HFF-Myc (cell line): ENCODE data around the gene MAP3K7.

Experiments
- DNase-seq: peaks from one replicate; pipeline ENCODE4 v3.0.0-alpha.2; 2011; ENCODE audit warnings: low read depth; ENCODE audit errors: extremely low read depth
- H3K4me3 ChIP-seq: replicated peaks from 2 replicates; pipeline ENCODE4 v1.5.1; 2011; ENCODE audit warnings: low read depth, mild to moderate bottlenecking, control low read depth, low read length
- CTCF ChIP-seq: IDR thresholded peaks from 2 replicates; pipeline ENCODE4 v1.5.1; 2012; ENCODE audit warnings: mild to moderate bottlenecking, low read depth, low read length, control low read depth; ENCODE audit errors: missing control alignments

Gene MAP3K7

GRCh38 chr6:90463874-90464273 lies 123.0 kb downstream of the MAP3K7 start:
- no peak for DNase-seq
- no peak for TF ChIP-seq CTCF
- no peak overlapping the region for H3K4me3 ChIP-seq
